ENCODE measurements around the gene HNRNPH2. TPM values are rescaled to one million over a fixed set of nuclear protein-coding genes. Genes with fewer than 3 reads are reported as not detected.

Gene HNRNPH2
- total and polyA plus RNA-seq, 10 of the 15 experiments (the other 5 are each of a cell fraction or from before 2014, with no cell fraction given), result 34.5 to 102 (median 61.4) TPM

DNA sequence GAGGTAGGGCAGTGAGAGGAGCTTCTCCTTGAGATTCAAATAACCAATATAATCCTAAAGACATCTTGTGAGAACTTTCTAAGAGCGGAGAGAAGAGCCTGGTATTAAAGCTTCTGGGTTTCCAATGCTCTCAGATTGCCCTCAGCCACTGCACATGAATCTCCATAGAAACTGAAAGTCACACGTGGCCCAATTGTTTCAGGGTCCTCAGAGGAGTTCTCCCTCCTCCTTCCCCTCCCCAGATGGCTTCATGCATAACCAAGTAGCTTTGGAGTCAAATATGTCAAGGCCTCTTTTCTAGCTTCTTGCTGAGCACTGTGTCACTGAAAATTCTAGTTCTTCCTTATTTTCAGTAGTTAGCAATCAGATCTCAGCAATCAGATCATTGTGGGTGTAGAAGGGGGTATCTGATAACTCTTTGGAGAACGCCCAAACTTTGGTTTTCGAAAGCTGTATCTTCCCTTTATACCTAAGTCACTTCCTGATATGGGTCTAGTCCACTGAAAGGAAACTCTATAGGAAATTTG, 24.3 kb upstream of the HNRNPH2 start (continued):
- TF ChIP-seq, protein P1, sequence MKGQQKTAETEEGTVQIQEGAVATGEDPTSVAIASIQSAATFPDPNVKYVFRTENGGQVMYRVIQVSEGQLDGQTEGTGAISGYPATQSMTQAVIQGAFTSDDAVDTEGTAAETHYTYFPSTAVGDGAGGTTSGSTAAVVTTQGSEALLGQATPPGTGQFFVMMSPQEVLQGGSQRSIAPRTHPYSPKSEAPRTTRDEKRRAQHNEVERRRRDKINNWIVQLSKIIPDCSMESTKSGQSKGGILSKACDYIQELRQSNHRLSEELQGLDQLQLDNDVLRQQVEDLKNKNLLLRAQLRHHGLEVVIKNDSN (IDR thresholded peaks at IDR 0.05; ENCODE audit: borderline replicate concordance, extremely low read length, insufficient read depth, low read depth, low read length), result peak; percentile 17
- TF ChIP-seq ESRRA (IDR thresholded peaks at IDR 0.05; ENCODE audit: low read length) (no peak), ZSCAN29 (IDR thresholded peaks at IDR 0.05) (no peak), POU2F2 (IDR thresholded peaks at IDR 0.05; ENCODE audit: borderline replicate concordance, low read depth, low read length) (peak; percentile 86; the same call in 1 of the 3 replicates), RB1 (IDR thresholded peaks at IDR 0.05; ENCODE audit: borderline replicate concordance) (no peak), SIN3A (IDR thresholded peaks at IDR 0.05; ENCODE audit: low read depth, low read length) (no peak), SREBF1 (IDR thresholded peaks at IDR 0.05; ENCODE audit: low read length) (no peak), RUNX3 (IDR thresholded peaks at IDR 0.05; ENCODE audit: low read length) (no peak)
- TF ChIP-seq, protein P2, sequence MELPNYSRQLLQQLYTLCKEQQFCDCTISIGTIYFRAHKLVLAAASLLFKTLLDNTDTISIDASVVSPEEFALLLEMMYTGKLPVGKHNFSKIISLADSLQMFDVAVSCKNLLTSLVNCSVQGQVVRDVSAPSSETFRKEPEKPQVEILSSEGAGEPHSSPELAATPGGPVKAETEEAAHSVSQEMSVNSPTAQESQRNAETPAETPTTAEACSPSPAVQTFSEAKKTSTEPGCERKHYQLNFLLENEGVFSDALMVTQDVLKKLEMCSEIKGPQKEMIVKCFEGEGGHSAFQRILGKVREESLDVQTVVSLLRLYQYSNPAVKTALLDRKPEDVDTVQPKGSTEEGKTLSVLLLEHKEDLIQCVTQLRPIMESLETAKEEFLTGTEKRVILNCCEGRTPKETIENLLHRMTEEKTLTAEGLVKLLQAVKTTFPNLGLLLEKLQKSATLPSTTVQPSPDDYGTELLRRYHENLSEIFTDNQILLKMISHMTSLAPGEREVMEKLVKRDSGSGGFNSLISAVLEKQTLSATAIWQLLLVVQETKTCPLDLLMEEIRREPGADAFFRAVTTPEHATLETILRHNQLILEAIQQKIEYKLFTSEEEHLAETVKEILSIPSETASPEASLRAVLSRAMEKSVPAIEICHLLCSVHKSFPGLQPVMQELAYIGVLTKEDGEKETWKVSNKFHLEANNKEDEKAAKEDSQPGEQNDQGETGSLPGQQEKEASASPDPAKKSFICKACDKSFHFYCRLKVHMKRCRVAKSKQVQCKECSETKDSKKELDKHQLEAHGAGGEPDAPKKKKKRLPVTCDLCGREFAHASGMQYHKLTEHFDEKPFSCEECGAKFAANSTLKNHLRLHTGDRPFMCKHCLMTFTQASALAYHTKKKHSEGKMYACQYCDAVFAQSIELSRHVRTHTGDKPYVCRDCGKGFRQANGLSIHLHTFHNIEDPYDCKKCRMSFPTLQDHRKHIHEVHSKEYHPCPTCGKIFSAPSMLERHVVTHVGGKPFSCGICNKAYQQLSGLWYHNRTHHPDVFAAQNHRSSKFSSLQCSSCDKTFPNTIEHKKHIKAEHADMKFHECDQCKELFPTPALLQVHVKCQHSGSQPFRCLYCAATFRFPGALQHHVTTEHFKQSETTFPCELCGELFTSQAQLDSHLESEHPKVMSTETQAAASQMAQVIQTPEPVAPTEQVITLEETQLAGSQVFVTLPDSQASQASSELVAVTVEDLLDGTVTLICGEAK (IDR thresholded peaks at IDR 0.05; ENCODE audit: borderline replicate concordance), result no peak
- TF ChIP-seq, protein P3, sequence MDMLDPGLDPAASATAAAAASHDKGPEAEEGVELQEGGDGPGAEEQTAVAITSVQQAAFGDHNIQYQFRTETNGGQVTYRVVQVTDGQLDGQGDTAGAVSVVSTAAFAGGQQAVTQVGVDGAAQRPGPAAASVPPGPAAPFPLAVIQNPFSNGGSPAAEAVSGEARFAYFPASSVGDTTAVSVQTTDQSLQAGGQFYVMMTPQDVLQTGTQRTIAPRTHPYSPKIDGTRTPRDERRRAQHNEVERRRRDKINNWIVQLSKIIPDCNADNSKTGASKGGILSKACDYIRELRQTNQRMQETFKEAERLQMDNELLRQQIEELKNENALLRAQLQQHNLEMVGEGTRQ (IDR thresholded peaks at IDR 0.05; ENCODE audit: borderline replicate concordance, low read depth, low read length), result peak; percentile 13; the same call in 1 of the 2 replicates
